HT-29 (cell line): ENCODE data around the gene APLF. TPM values are rescaled to one million over a fixed set of nuclear protein-coding genes. Genes with fewer than 3 reads are reported as not detected.

Experiments
- DNase-seq: peaks from one replicate; pipeline ENCODE4 v3.0.0-alpha.2; 2015; ENCODE audit warnings: low spot score
- total RNA-seq: library from RNA; depleted of rRNA; stranded (reverse); fragments of >200 nt; shearing (Covaris generic); gene quantifications from 2 replicates; pipeline ENCODE4 v1.2.3, GENCODE V29; 2014; rRNA removed

The APLF gene, protein sequence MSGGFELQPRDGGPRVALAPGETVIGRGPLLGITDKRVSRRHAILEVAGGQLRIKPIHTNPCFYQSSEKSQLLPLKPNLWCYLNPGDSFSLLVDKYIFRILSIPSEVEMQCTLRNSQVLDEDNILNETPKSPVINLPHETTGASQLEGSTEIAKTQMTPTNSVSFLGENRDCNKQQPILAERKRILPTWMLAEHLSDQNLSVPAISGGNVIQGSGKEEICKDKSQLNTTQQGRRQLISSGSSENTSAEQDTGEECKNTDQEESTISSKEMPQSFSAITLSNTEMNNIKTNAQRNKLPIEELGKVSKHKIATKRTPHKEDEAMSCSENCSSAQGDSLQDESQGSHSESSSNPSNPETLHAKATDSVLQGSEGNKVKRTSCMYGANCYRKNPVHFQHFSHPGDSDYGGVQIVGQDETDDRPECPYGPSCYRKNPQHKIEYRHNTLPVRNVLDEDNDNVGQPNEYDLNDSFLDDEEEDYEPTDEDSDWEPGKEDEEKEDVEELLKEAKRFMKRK
- 0.05 TPM in 1 of 2 replicates, not detected in the other for total RNA-seq

DNA sequence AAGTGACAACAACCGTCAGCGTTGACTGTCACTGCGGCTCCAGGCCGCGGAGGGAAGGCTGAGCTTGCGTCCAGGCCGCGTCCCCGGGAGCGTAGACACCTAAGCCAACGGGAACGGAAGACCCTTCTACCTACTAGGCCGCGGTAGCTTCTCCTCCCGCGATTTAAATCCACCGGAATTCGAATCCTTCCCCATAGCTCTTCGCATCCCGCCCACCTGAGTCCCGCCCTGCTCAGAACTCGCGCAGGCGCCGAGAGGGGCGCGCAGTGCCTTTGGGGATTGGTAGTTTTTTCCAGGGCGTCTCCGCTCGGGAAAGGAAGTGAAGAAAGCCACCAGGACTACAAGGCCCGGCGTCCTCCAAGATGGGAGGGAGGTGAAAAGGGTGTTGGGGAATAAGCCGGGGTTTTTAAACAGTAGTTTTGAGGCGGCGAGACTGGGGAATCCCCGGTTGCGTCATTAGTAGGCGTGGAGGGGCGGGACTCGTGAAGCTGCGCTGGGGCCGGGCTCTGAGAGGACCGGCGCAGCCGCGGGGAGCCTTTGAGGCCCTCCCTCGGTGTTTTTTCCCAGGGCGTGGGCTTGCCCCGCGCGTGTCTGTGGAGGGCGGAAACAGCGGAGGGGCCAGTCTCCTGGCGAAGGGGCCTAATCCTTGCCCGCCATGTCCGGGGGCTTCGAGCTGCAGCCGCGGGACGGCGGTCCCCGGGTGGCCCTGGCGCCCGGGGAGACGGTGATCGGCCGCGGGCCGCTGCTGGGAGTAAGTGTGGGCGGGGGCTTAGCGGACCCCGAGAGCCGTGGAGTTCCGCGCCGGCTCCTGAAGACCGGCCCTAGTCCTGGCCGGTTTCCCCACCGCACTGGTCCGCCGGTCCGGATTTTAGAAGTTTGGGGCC, at the start of gene APLF, which contains the start of gene FBXO48:
APLF (plus strand) TSS at position 509 of the 884 bp plus-strand sequence; CDS start at position 656, 147 bp downstream.
FBXO48 (minus strand) TSS at position 218 of the 884 bp plus-strand sequence. CDS start 2,149 bp downstream, outside the sequence.
- peak; percentile 97 for DNase-seq

DNA sequence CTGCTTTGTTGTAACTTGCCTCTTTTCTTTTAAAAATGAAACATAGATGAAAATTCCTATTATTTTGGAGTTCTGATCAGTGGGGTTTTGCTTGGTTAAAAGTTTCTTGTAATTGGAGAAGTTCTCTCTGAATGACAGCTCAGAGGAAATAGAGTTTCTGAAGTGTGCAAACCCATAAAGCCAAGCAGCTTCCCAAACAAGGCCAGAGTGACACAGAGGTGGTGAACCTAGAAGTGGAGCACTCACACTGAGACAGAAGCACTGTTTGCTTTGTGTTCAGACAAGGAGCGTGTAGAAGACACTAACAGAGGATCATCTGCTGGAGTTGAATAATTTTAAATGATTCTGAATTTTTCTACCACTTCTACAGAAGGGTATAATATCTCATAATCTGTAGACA, 49.5 kb upstream of the APLF start:
- no peak for DNase-seq

DNA sequence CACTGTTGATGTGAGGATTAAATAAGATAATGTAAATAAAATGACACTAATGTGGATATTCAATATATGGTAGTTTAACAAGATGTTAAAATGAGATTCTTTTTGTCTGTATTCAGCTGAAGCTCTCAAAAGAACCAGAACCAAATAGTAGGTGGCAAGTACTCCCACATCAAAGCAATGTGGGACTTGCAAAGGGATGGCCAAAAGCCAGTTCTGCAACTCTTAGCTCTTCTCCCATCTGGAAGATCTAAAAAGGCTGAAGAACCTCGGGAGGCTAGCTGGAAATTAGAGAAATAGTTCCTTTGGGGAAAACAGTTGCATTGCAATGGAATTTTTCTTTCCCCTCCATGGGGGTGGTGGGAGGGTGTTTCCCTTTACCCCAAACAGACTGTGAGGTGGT, 49.0 kb upstream of the APLF start:
- DNase-seq: no peak

DNA sequence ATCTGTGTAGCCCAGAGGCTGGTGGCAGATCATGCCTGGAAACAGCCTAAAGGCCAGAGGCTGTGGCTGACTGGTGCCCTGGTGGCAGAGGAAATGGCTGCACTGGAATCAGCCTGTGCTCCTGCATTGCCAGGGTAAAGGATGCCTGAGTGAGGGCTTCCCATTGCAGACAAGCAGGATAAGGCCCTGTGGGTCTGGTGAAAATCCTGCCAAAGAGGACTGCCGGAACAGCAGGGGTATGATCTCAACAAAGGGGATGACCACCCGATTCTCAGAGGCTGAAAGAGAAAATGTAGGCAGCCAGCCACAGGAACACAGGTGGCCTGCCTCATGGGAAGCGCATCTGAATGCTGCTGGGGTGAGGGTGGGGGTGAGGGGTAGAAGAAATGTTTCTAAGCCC, 48.5 kb upstream of the APLF start:
- no peak for DNase-seq

DNA sequence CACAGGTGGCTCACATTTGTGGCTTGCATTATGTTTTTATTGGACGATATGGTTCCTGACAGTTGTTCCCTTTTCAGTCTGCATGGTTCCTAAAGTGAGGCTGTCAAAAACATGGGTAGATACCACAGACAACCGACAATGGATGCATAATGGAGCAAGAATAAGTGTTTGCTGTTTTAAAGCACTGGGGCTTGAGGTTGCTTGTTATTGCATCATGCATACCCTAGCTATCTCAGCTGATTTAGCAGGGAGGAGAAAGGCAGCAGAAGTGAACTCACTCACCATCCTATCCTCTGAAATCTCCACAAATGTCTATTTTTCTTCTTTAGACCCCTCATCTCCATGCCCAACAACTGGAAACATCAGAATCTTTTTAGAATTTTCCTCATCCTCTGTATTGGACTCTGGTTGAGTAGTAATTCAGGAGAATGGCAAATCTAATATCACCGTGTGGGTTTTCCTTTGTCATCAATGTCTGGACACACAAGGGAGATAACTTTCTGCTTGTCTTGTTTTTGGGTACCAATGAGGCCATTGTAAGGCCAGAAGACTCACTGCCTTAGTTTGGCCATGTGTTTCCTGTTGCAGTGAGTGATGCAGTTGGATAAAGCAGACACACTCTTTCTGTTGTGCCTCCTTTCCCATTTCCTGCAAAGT, 47.0 kb upstream of the APLF start:
- no peak for DNase-seq

DNA sequence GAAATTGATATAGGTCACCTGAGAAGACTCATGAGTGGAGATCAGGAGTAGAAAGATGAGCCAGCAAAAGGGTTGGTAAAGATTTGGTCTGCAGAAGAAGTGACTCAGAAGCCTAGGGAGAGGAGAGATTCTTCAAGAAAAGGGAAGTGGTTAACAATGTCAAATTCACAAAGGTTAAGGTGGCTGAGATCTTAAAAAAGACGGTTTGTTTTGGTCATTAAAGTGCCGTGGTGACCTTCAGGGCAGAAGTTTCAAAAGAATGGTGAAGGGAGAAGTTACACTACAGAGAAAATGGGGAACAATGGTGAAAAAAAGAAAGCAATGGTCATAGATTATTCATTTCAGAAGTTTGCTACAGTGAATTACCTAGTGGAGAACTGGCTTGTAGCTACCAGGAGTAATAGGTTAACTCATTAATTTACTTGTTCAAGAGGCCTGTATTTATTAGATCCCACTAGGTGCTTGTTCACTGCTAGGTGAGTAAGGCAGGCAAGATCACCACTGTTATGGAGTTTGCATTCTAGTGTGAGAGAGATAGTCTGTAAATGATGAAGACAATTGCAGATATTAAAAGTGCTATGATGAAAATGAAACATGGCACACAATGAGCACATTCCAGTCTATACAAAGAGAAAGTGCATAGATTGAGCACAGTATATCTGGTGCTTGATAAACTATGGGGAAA, 43.3 kb upstream of the APLF start:
- DNase-seq: no peak

DNA sequence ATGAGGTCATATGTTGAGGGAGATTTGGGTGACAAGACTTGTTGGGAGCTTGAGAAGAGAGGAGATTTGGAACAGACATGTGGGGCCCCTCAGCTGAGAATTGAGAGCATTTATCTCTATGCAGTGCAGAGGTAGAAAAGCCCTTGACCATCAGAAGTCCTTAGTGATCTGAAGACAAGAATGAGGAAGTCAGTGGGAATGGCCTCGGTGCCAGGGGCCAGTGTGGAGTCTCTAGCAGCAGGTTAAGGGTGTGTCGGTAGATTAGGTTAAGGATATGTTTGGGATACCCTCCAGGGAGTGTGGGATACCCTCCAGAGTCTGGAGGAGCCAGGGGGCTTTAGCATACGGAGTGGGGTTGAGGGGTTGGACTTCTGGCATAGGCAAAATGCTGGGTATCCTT, 41.9 kb upstream of the APLF start:
- DNase-seq: no peak

DNA sequence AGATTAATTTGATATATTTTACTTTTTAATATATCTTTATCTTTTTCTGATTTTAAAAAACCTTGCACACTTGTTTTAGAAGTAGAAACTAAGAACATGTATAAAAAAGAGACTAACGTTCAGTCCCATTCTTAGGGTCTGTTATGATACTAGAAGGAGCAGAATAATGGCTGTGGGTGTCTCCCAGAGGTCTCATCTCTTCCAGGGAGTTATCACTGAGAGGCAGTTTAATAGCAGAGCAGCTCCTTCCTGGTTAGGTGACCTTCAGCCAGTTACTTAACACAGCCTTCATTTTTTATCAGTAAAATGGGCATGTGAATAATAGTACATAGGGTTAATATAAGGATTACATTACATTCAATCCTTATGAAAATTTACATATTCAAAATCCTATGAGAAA, 40.9 kb upstream of the APLF start:
- DNase-seq: no peak

DNA sequence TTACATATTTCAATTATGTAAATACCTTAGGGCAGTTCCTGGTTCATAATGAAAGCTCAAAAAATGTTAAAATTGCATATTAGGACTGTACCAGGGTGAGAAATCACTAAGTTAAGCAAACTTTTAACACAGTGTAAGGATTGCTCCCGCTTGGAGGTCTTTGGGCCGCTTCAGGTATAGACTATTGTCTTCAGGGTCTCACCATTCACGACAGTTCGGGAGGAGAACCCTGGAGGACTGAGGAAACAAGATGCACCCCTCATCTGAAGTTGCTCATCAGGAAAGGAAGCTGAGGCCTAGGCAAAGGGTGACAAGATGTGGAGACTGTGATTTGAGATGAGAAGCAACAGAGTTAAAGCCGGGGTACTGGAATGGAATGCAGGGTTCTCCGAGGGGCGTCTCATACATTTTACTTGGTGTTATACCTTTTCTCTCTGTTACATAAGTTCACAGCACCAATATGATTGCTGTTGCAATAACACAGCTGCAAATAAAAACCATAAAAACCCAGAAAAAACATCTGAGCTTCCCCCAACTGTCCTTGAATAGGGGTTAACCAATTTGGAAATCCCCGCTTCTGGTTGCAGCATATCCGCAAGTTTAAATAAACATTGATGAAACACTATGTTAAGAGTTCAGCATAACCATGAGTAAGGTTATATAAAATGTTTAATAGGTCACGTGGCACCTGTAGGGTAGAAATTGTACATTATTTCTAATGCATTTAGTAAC, 40.4 kb upstream of the APLF start:
- DNase-seq: no peak

DNA sequence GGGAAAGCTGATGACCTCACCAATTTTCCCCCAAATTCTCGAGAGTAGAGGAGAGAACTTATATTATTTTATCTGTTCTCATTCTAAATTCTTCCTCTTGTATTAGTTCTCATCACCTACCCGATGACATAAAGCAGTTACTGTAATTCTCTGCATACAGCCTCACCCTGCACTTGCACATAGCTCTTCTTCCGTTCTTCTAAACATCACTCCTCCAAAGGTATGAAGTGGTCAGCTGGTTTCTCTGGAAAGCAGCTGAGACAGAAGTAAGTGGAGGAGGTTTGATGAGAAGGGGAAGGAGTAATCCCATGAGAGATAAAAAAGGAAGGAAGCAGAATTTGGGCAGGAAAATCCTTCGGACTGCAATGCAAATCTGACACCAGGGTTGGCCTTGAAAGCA, 39.3 kb upstream of the APLF start:
- DNase-seq: no peak

DNA sequence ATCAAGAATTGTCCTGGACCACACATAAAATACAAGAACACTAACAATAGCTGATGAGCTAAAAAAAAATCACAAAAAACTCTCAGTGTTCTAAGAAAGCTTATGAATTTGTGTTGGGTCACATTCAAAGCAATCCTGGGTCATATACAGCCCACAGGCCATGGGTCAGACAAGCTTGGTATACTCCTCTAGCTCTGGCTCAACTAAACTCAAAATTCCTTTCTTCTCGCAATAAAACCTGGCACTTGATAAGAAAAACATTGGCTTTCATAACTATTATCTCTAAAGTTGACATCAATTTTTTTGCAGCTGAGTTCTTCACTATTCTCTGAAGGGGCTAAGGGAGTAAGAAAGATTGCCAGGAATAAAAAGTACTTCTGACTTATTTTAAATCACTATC, 38.6 kb upstream of the APLF start:
- no peak for DNase-seq

DNA sequence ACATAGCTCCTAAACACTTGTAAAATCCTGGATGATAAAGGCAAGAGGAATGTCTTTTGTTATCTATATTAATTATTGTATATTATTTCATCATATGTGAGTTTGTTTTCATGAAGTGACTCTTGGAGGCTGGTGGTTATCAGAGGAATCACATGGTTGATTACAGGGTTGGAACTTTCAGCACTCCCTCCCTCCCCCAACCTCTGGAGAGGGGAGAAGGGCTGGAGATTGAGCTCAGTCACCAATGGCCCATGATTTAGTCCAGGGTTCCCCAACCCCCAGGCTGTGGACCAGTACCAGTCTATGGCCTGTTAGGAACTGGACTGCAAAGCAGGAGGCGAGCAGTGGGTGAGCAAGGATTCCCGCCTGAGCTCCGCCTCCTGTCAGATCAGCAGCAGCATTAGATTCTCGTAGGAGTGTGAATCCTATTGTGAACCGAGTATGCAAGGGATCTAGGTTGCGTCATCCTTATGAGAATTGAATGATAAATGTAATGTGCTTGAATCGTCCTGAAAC, 38.0 kb upstream of the APLF start:
- no peak for DNase-seq

DNA sequence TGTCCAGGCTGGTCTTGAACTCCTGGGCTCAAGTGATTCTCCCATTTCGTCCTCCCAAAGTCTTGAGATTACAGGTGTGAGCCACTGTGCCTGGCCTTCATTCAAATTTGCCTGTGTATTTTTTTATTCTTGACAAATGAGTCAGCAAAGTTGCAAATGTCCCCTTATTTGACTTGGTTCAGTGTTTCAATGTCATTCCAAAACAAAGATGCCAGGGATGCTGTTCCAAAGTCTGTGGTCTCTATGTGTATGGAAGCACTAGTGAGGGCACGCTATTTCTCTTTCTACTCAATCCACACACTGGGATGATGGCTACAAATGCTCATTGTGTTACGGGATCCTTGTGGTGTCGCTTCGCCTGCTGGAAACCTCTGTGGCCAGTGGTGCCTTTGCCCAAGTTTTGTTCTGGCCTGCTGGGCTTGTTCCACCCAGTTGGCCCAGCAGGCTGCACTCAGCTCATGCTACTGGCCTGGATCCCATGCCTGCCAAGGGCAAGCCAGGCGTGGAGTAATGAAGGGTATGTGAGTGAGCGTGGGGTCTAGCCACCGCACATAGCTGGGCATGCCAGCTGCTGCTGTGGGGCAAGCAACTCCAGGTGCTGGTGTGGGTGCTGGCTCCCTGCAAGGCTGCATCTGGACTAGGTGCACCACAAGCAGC, 35.9 kb upstream of the APLF start:
- DNase-seq: no peak

DNA sequence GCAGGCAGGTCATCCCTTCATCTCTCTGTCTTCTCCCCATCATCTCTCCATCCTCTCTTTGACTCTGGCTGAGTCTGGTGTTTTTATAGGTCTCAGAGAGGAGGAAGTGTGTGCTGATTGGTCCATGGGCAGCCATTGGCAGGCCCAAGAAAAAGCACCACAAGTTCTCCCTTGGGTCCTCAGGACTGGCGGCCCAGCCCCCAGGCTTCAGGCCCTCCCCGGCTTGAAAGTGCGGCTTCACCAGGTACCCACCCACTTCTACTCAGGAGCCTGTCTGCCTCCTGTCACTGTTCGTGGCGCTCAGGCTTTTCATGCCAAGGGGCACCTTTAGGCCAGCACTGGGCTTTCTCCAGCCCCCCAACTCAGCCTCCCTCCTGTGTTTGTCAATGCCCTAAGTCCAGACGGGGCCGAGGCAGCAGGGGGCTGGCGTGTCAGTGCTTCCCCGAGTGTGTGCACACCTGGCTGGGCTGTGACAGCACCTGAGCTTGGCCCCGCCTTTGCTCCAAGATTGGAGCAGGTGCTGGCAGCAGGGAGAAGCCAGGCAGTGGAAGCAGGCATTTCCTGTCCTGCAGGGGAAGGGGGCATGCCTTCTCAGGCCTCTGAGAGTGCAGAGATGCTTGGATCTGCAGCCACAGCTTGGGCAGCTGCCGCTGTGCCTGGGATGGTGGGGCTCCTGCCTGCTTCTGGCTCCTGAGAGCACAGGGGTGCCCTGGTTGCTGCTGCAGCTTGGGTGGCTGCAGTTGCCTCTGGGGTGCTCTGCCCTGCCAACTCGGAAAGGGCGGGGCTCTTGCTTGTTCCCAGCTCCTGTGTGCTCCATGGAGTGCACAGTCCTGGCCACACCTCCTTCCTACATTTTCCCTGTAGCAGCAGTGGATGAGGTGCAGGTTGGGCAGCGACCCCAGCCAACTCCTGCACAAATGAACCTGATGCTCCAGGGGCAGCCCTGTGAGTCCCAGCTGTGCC, 34.4 kb upstream of the APLF start:
- DNase-seq: no peak

DNA sequence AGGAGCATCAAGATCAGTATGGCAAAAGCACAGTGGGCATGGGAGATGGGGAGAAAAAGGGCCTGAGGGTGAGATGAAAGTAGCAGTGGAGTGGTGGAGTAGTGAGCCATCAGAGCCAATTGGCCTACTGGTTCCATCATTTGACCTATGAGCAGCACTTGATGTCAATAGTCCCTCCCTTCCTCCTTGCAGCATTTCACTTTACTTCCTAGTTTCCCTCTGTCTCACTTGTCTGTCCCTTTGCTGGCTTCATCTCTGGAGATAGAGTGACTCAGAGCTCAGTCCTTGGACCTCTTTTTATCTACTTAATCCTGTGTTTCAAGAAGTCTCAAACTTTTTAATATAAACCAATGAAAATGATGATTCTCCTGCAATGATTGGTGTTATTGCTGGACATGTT, 32.4 kb upstream of the APLF start:
- no peak for DNase-seq

DNA sequence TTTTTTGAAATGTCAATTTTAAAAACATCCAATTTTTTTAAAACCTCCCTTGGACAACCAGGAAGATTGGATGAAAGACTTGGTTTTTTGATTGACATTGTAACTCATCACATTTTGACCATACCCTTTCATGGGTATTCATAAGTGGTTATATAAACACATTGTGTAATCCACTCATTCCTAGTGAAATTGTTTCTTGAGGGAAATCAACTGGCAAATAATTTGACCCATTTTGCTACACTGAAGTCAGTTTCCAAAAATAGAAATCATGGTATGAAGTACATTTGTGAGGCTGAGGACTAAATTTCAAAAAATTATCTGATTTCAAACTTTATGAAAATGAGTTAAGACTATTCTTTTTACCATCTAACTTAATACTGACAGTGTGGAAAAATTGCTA, 31.8 kb upstream of the APLF start:
- no peak for DNase-seq

DNA sequence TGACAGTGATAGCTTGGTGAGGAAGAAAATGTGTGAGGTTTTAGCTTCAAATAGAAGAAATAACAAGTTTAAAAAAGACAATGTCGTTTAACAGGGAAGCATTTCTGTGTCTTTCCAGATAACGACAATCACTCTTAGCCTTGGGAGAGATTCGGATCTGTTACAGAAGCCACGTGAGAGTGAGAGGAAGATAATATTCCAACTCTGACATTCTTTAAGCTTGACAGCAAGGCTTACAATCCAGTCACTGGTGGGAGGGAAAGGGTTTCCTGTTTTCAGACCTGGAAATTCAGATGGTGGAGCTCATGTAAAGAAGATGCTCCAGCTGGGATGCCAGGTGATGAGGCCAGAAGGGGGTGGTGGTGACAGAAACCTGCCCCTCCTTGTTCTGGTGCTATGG, 31.1 kb upstream of the APLF start:
- no peak for DNase-seq

DNA sequence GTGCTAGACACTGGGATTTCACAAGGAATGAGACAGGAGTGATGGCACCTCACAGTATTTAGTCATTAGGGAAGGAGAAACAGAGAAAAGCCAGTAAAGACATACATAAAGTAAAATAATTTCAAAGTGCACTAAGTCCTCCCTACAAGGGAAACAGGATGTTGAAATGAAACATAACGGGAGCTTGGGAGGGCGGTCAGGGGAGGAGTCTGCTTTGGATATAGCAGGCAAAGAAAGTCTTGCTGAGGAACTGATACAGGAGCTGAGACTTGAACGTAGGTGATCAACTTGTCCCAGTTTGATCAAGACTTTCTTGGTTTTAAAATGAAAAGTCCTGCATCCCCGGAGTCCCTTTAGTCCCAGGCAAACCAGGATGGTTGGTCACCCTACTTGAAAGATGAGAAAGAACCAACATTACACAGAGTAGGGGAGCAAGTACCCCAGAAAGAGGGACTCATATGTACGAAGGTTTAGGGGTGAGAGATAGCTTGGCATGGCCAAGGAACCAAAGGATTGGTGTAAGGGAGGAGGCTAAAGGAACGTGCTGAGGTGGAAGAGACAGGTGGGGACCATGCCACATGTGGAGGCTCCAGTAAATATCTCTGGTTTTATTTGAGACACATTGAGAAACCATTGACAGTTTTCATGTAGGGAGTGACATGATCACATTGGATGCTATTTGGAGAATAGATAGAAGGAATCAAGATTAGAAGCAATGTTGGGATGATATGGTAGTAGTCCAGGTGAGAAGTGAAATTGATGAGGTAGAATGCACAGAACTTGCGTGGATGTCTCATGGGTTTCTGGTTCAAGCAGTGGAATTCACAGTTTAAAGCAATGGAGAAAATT, 28.7 kb upstream of the APLF start:
- no peak for DNase-seq
